ENCODE results near the gene TRPM1. TPM values are rescaled to one million over a fixed set of nuclear protein-coding genes. Genes with fewer than 3 reads are reported as not detected.

The TRPM1 gene
- polyA plus RNA-seq, 1 donor = not detected

DNA sequence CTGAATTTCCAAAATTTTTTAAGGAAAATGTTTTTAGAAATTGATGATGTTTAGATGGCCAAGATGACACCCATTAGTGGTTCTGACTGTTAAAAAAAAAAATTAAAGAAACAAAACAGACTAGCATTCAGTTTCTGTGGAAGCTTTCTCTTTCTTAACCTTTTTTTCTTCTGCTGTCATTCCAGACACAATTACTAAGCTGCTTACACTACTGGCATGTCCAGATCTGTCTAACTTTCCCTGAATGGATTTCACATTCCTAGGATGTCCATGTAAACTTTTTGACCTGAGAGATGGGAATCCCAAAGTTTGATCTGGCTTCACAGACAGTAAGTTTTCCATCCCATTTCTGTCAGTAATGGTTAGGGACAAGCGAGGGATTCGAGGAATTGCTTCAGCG is 99.8 kb downstream of the TRPM1 start:
- DNase-seq = no peak
- H3K9me3 ChIP-seq (ENCODE audit: control insufficient read depth, low read depth, low read length) = no peaks in the 10 kb centered on the region
- H3K27me3 ChIP-seq (ENCODE audit: control insufficient read depth, insufficient read depth, low read length) = peaks cover 2% of the 10 kb centered on the region
- no peak overlapping the region for H3K27ac ChIP-seq (ENCODE audit: low read length)
- H3K36me3 ChIP-seq (ENCODE audit: control insufficient read depth, insufficient read depth, low read length) = no peaks in the 10 kb centered on the region
- no CpG with 5 or more reads among the region's 3 CpGs for WGBS (ENCODE audit: insufficient coverage, low lambda C conversion rate)
- H3K4me3 ChIP-seq (ENCODE audit: low read length) = no peak overlapping the region
- no peaks in the 10 kb centered on the region for H3K4me1 ChIP-seq (ENCODE audit: control insufficient read depth, insufficient read depth, low read length)

- 67% methylated on average over 1 of the region's 3 CpGs for WGBS (ENCODE audit: insufficient coverage, low lambda C conversion rate)
- DNase-seq = peak in 1 of 2 donors; percentile 32
- peaks cover 2% of the 10 kb centered on the region for H3K27me3 ChIP-seq (ENCODE audit: control insufficient read depth, insufficient read depth, low read length)
Observed at GRCh38 chr15:30999729-31000128, 101.8 kb downstream of the TRPM1 start.

GRCh38 chr15:30997270-30997669 is 104.3 kb downstream of the TRPM1 start:
- DNase-seq = no peak
- no peaks in the 10 kb centered on the region for H3K9me3 ChIP-seq (ENCODE audit: control insufficient read depth, low read depth, low read length)
- no peak overlapping the region for H3K4me3 ChIP-seq (ENCODE audit: low read length)
- H3K27me3 ChIP-seq (ENCODE audit: control insufficient read depth, insufficient read depth, low read length) = no peaks in the 10 kb centered on the region
- H3K27ac ChIP-seq (ENCODE audit: low read length) = no peak overlapping the region
- 86% methylated on average over 1 of the region's 1 CpG for WGBS (ENCODE audit: insufficient coverage, low lambda C conversion rate)
- peaks cover 2% of the 10 kb centered on the region for H3K4me1 ChIP-seq (ENCODE audit: control insufficient read depth, insufficient read depth, low read length)
- H3K36me3 ChIP-seq (ENCODE audit: control insufficient read depth, insufficient read depth, low read length) = no peaks in the 10 kb centered on the region

More at GRCh38 chr15:30999729-31000128, 101.8 kb downstream of the TRPM1 start:
- Histone ChIP-seq H3K4me1 (ENCODE audit: control insufficient read depth, insufficient read depth, low read length) (no peaks in the 10 kb centered on the region), H3K36me3 (ENCODE audit: control insufficient read depth, insufficient read depth, low read length) (no peaks in the 10 kb centered on the region), H3K27ac (ENCODE audit: low read length) (no peak overlapping the region), H3K9me3 (ENCODE audit: control insufficient read depth, low read depth, low read length) (no peaks in the 10 kb centered on the region), H3K4me3 (ENCODE audit: low read length) (no peak overlapping the region)

DNA sequence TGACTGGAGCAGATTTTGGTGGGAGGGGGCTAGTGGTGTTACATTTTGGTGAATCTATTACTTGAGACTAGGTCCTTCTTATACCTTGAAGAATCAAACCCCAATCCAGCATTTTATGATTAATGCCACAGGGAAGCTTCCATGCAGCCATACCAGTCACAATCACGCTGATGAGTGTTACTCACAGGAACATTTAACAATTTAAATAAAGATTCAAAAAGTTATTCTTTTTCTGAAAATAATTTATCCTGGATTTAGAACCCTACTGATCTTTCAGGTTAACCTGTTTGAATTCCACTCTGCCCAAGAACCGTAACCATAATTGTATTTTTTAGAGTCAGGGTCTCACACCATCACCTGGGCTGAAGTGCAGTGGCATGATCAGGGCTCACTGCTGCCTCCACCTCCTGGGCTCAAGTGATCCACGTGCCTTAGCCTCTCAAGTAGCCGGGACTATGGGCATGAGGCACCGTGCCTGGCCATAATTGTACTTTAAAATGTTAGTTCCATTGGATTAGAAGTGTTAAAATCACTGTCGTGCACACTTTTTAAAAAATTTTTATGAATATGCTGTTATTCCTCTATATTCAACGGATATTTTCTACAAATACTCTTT is 109.2 kb downstream of the TRPM1 start:
- no peak for DNase-seq
- Histone ChIP-seq H3K9me3 (ENCODE audit: control insufficient read depth, low read depth, low read length) (no peaks in the 10 kb centered on the region), H3K4me3 (ENCODE audit: low read length) (peak overlapping the region; percentile 74), H3K27ac (ENCODE audit: low read length) (peak overlapping the region; percentile 88), H3K27me3 (ENCODE audit: control insufficient read depth, insufficient read depth, low read length) (no peaks in the 10 kb centered on the region), H3K4me1 (ENCODE audit: control insufficient read depth, insufficient read depth, low read length) (peaks cover 12% of the 10 kb centered on the region), H3K36me3 (ENCODE audit: control insufficient read depth, insufficient read depth, low read length) (peaks cover 4% of the 10 kb centered on the region)
- 94% methylated on average over 3 of the region's 7 CpGs for whole genome bisulfite sequencing (ENCODE audit: insufficient coverage, low lambda C conversion rate)

GRCh38 chr15:30991255-30992235 is 110.0 kb downstream of the TRPM1 start, which contains the start of gene MTMR10:
TSS of gene MTMR10 (minus strand) at chr15:30991628. CDS start at chr15:30991506, 122 bp downstream.
- Histone ChIP-seq H3K4me3 (ENCODE audit: low read length) (peak within 1 kb of the TSS; percentile 80), H3K27me3 (ENCODE audit: control insufficient read depth, insufficient read depth, low read length) (no peaks in the 10 kb centered on the region), H3K4me1 (ENCODE audit: control insufficient read depth, insufficient read depth, low read length) (peaks cover 12% of the 10 kb centered on the region), H3K9me3 (ENCODE audit: control insufficient read depth, low read depth, low read length) (no peaks in the 10 kb centered on the region), H3K36me3 (ENCODE audit: control insufficient read depth, insufficient read depth, low read length) (peaks cover 6% of the 10 kb centered on the region), H3K27ac (ENCODE audit: low read length) (peak within 1 kb of the TSS; percentile 98)
- no CpG with 5 or more reads among the region's 114 CpGs for WGBS (ENCODE audit: insufficient coverage, low lambda C conversion rate)
- peak; percentile 83 to 93 for DNase-seq

DNA sequence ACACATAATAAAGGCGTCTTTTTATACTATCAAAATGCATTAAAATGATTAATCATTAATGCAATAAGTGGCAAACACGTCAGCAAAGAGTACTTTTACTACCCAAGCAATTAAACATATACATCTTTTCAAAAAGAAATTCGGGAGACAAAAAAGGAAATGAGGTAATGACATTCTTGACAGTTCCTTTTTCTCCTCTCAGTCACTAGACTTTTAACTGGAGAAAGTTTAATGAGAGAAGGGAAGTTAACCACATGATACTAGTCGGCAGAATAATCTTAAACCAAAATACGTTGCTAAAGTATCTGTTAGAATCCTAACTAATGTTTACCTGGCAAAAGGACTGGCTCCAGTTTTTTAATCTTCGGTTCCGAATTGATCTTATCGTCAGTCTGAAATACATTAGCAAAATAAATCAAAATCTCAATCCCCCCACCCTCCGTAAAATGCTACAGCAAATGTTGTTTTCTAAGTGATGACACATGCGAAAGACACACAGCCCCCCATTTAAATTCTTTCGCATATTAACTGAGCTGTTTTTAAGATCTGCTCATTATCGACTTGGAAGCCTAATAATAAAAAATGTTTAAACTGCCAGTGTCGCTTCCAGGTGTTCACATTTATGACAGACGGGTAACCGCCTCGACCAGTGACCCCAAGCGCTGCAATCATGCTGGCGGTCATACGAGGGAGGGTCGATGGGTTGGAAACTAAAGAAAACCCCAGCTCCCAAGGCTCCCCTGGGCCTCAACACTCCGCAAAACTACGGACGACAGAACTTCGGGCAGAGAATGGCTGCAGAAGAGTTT is 110.9 kb downstream of the TRPM1 start:
- peak in 1 of 2 donors; percentile 61 for DNase-seq
- no peaks in the 10 kb centered on the region for H3K9me3 ChIP-seq (ENCODE audit: control insufficient read depth, low read depth, low read length)
- 0% methylated on average over 1 of the region's 24 CpGs for WGBS (ENCODE audit: insufficient coverage, low lambda C conversion rate)
- H3K36me3 ChIP-seq (ENCODE audit: control insufficient read depth, insufficient read depth, low read length) = peaks cover 12% of the 10 kb centered on the region
- peak overlapping the region; percentile 80 for H3K4me3 ChIP-seq (ENCODE audit: low read length)
- H3K27me3 ChIP-seq (ENCODE audit: control insufficient read depth, insufficient read depth, low read length) = no peaks in the 10 kb centered on the region
- H3K27ac ChIP-seq (ENCODE audit: low read length) = peak overlapping the region; percentile 98
- H3K4me1 ChIP-seq (ENCODE audit: control insufficient read depth, insufficient read depth, low read length) = peaks cover 12% of the 10 kb centered on the region

- Histone ChIP-seq H3K4me1 (ENCODE audit: control insufficient read depth, insufficient read depth, low read length) (peaks cover 12% of the 10 kb centered on the region), H3K4me3 (ENCODE audit: low read length) (peak overlapping the region; percentile 80), H3K27ac (ENCODE audit: low read length) (peak overlapping the region; percentile 98), H3K9me3 (ENCODE audit: control insufficient read depth, low read depth, low read length) (no peaks in the 10 kb centered on the region), H3K27me3 (ENCODE audit: control insufficient read depth, insufficient read depth, low read length) (no peaks in the 10 kb centered on the region), H3K36me3 (ENCODE audit: control insufficient read depth, insufficient read depth, low read length) (peaks cover 18% of the 10 kb centered on the region)
- no CpG with 5 or more reads among the region's 2 CpGs for WGBS (ENCODE audit: insufficient coverage, low lambda C conversion rate)
- no peak for DNase-seq
Observed at GRCh38 chr15:30990036-30990435, 111.5 kb downstream of the TRPM1 start.

GRCh38 chr15:30985081-30985531 is 116.4 kb downstream of the TRPM1 start:
- H3K27ac ChIP-seq (ENCODE audit: low read length) = no peak overlapping the region
- no peaks in the 10 kb centered on the region for H3K9me3 ChIP-seq (ENCODE audit: control insufficient read depth, low read depth, low read length)
- no peak for DNase-seq
- peaks cover 10% of the 10 kb centered on the region for H3K4me1 ChIP-seq (ENCODE audit: control insufficient read depth, insufficient read depth, low read length)
- no peaks in the 10 kb centered on the region for H3K27me3 ChIP-seq (ENCODE audit: control insufficient read depth, insufficient read depth, low read length)
- H3K4me3 ChIP-seq (ENCODE audit: low read length) = no peak overlapping the region
- peaks cover 40% of the 10 kb centered on the region for H3K36me3 ChIP-seq (ENCODE audit: control insufficient read depth, insufficient read depth, low read length)
- WGBS (ENCODE audit: insufficient coverage, low lambda C conversion rate) = no CpG with 5 or more reads among the region's 3 CpGs

DNA sequence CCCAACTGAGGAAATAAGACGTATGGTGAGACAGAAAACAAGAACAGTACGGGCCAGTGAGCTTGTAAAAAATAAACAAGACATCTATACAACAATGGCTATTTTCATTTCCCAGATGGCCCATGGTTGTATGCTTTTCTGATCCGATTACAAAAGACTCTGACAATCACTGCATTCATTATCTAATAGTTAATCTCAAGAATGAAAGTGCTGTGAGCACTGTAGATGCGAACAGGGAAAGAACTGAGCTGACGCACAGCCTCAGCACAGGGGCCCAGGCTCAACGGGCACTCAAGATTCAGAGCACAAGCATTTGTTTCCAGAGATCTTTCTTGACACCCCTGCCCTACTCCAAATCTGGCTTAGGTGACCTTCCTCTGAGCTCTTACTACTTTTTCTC is 117.0 kb downstream of the TRPM1 start:
- H3K4me3 ChIP-seq (ENCODE audit: low read length) = no peak overlapping the region
- no peaks in the 10 kb centered on the region for H3K9me3 ChIP-seq (ENCODE audit: control insufficient read depth, low read depth, low read length)
- H3K36me3 ChIP-seq (ENCODE audit: control insufficient read depth, insufficient read depth, low read length) = peaks cover 46% of the 10 kb centered on the region
- H3K4me1 ChIP-seq (ENCODE audit: control insufficient read depth, insufficient read depth, low read length) = peaks cover 4% of the 10 kb centered on the region
- no peak overlapping the region for H3K27ac ChIP-seq (ENCODE audit: low read length)
- no peaks in the 10 kb centered on the region for H3K27me3 ChIP-seq (ENCODE audit: control insufficient read depth, insufficient read depth, low read length)
- 83% methylated on average over 2 of the region's 6 CpGs for WGBS (ENCODE audit: insufficient coverage, low lambda C conversion rate)
- DNase-seq = no peak

GRCh38 chr15:30984118-30984517 is 117.4 kb downstream of the TRPM1 start:
- peaks cover 47% of the 10 kb centered on the region for H3K36me3 ChIP-seq (ENCODE audit: control insufficient read depth, insufficient read depth, low read length)
- no CpG with 5 or more reads among the region's 3 CpGs for WGBS (ENCODE audit: insufficient coverage, low lambda C conversion rate)
- no peak overlapping the region for H3K27ac ChIP-seq (ENCODE audit: low read length)
- peaks cover 4% of the 10 kb centered on the region for H3K4me1 ChIP-seq (ENCODE audit: control insufficient read depth, insufficient read depth, low read length)
- no peaks in the 10 kb centered on the region for H3K9me3 ChIP-seq (ENCODE audit: control insufficient read depth, low read depth, low read length)
- H3K27me3 ChIP-seq (ENCODE audit: control insufficient read depth, insufficient read depth, low read length) = no peaks in the 10 kb centered on the region
- DNase-seq = no peak
- no peak overlapping the region for H3K4me3 ChIP-seq (ENCODE audit: low read length)
